GM15510 (cell line): ENCODE results near the gene DLG2.

Experiments used
- POLR2A ChIP-seq: IDR thresholded peaks from 3 replicates; pipeline ENCODE4 v1.6.1; 2011; ENCODE audit warnings: borderline replicate concordance; ENCODE audit not compliant: insufficient read length; ENCODE audit errors: extremely low read depth

Gene DLG2

GRCh38 chr11:83601201-83601913 lies 2025.8 kb downstream of the DLG2 start:
- no peak for TF ChIP-seq POLR2A

- TF ChIP-seq POLR2A: no peak
These were observed 2026.5 kb downstream of the DLG2 start for GRCh38 chr11:83600661-83601060.

GRCh38 chr11:83599066-83599465 lies 2028.1 kb downstream of the DLG2 start:
- no peak for TF ChIP-seq POLR2A

- no peak for TF ChIP-seq POLR2A
These were observed 2043.3 kb downstream of the DLG2 start for GRCh38 chr11:83583757-83584366.

- TF ChIP-seq POLR2A: no peak
These were observed 2052.6 kb downstream of the DLG2 start for GRCh38 chr11:83574519-83574918.

- TF ChIP-seq POLR2A: no peak
These were observed 2054.3 kb downstream of the DLG2 start for GRCh38 chr11:83572581-83573496.

- TF ChIP-seq POLR2A: no peak
These were observed 2055.8 kb downstream of the DLG2 start for GRCh38 chr11:83571302-83571701.

GRCh38 chr11:83569134-83569805 lies 2057.9 kb downstream of the DLG2 start:
- no peak for TF ChIP-seq POLR2A

- no peak for TF ChIP-seq POLR2A
These were observed 2058.6 kb downstream of the DLG2 start for GRCh38 chr11:83568516-83568915.

GRCh38 chr11:83566950-83567349 lies 2060.2 kb downstream of the DLG2 start:
- no peak for TF ChIP-seq POLR2A

- TF ChIP-seq POLR2A: no peak
These were observed 2062.3 kb downstream of the DLG2 start for GRCh38 chr11:83564870-83565269.

- TF ChIP-seq POLR2A: no peak
These were observed 2068.9 kb downstream of the DLG2 start for GRCh38 chr11:83558281-83558680.

GRCh38 chr11:83557653-83558052 lies 2069.5 kb downstream of the DLG2 start:
- no peak for TF ChIP-seq POLR2A

GRCh38 chr11:83554876-83555275 lies 2072.3 kb downstream of the DLG2 start:
- no peak for TF ChIP-seq POLR2A
